DND-41 (cell line): Measurements from ENCODE around the gene PIGZ.

Experiments used
- ATAC-seq: fragments of 200-7000 bp; cut with Tn5 transposase; 3 replicates; pipeline ENCODE4 v1.9.1; 2021; ENCODE audit warnings: low read depth; ENCODE audit not compliant: insufficient read depth
- DNase-seq: peaks from one replicate; pipeline ENCODE4 v3.0.0-alpha.2; 2020
- H2AFZ ChIP-seq: 2 replicates; pipeline ENCODE4 v1.6.0; 2012; ENCODE audit warnings: low read depth, low read length
- H3K27ac ChIP-seq: 2 replicates; pipeline ENCODE4 v1.5.1; 2012; ENCODE audit warnings: low read length, inconsistent platforms
- H3K27me3 ChIP-seq: fragments of 200-600 bp; sonication (generic); 2 replicates; pipeline ENCODE4 v1.6.0; 2012; ENCODE audit warnings: low read length, mild to moderate bottlenecking, inconsistent platforms; ENCODE audit not compliant: insufficient read depth, poor library complexity
- H3K36me3 ChIP-seq: 2 replicates; pipeline ENCODE4 v1.5.1; 2012; ENCODE audit warnings: low read length, inconsistent platforms; ENCODE audit not compliant: insufficient read depth
- H3K4me1 ChIP-seq: 2 replicates; pipeline ENCODE4 v1.5.1; 2012; ENCODE audit warnings: mild to moderate bottlenecking, low read length; ENCODE audit not compliant: insufficient read depth
- H3K4me2 ChIP-seq: 2 replicates; pipeline ENCODE4 v1.6.0; 2012; ENCODE audit warnings: mild to moderate bottlenecking, moderate library complexity, low read length, inconsistent platforms; ENCODE audit not compliant: insufficient read depth
- H3K4me3 ChIP-seq, 2 experiments: fragments of 200-600 bp in 1 of 2; shearing (Covaris generic) in 1 of 2; 2 replicates each; pipeline ENCODE4 v1.5.1; 2012 to 2016; ENCODE audit warnings: inconsistent platforms in 2 of 2, low read length in 2 of 2, mild to moderate bottlenecking in 2 of 2, low read depth in 1 of 2, moderate library complexity in 1 of 2
- H3K79me2 ChIP-seq: 2 replicates; pipeline ENCODE4 v1.6.0; 2012; ENCODE audit warnings: low read length, inconsistent platforms; ENCODE audit not compliant: insufficient read depth
- H3K9ac ChIP-seq: 2 replicates; pipeline ENCODE4 v1.6.0; 2012; ENCODE audit warnings: low read depth, mild to moderate bottlenecking, inconsistent platforms, low read length, moderate library complexity
- H3K9me3 ChIP-seq: 2 replicates; pipeline ENCODE4 v1.5.1; 2012; ENCODE audit warnings: low read length, moderate library complexity, mild to moderate bottlenecking, inconsistent platforms; ENCODE audit not compliant: insufficient read depth, severe bottlenecking
- H4K20me1 ChIP-seq: 2 replicates; pipeline ENCODE4 v1.6.0; 2012; ENCODE audit warnings: low read length; ENCODE audit not compliant: insufficient read depth
- CTCF ChIP-seq: IDR thresholded peaks from 2 replicates; pipeline ENCODE4 v1.5.1; 2012; ENCODE audit warnings: borderline replicate concordance, low read length, moderate library complexity, mild to moderate bottlenecking; ENCODE audit not compliant: poor library complexity, severe bottlenecking; ENCODE audit errors: extremely low read depth
- EZH2 ChIP-seq: IDR thresholded peaks from 3 replicates; pipeline ENCODE4 v1.6.1; 2012; ENCODE audit warnings: borderline replicate concordance, low read depth, mild to moderate bottlenecking, moderate library complexity, low read length, inconsistent platforms; ENCODE audit not compliant: severe bottlenecking

The PIGZ gene

GRCh38 chr3:197006446-197006845 lies 37.8 kb upstream of the PIGZ start:
- no peaks in the 10 kb centered on the region for H3K36me3 ChIP-seq

DNA sequence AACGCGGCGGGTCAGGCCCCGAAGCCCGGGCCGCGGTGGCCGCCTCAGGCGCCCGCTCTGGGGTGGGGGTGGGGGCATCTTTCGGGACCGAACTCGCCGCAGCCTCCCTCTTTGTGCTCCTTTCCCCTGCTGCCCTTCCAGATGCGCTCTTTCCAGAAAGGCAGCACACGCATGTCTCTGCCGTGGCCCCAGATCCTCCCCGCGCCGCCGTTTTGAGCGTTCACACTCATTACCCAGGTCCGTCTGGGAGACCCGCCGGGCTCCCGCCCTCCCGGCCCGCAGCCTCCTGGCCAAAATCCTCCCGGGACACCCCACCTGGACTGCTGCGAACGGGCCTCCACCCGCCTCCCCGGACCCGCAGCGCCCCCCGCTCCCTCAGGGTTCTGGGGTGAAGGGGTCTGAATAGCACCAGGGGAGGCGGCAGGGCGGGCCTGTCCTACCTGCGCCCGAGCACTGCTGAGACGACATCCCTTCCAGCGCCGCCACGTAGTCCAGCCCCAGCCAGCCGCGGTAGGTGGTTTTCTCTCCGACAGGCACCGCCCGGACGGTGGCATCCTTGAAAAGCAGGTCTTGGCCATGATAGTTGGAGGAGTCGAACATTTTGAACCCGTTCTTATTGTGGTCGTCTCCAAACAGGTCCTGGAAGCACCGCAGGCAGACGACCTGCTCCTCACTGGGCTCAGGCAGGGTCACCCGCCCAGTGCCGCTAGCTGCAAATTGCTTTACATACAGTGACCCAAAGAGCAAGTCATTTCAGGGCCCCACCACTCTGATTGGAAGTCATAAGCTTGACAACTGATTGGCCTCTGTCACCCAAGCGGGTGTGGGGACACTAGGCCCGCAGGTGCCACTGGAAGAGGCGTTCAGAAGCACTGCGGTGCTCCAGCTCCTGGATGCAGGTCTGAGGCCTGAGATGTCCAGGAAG lies 35.1 kb upstream of the PIGZ start:
- TF ChIP-seq CTCF (no peak), EZH2 (no peak)
- H3K9ac ChIP-seq, result peak overlapping the region; percentile 70
- H3K27me3 ChIP-seq, result no peaks in the 10 kb centered on the region
- no peaks in the 10 kb centered on the region for H3K36me3 ChIP-seq
- H2AFZ ChIP-seq, result peak overlapping the region; percentile 76
- peak overlapping the region; percentile 15 to 58; a peak in 3 of 4 replicates for H3K4me3 ChIP-seq
- H3K4me2 ChIP-seq, result peak overlapping the region; percentile 80
- ATAC-seq, result peak; percentile 30
- DNase-seq, result peak; percentile 30
- H3K27ac ChIP-seq, result peak overlapping the region; percentile 61
- H3K9me3 ChIP-seq, result no peaks in the 10 kb centered on the region
- peaks cover 12% of the 10 kb centered on the region for H3K4me1 ChIP-seq
- H3K79me2 ChIP-seq, result no peaks in the 10 kb centered on the region
- no peaks in the 10 kb centered on the region for H4K20me1 ChIP-seq

More at GRCh38 chr3:197006446-197006845, 37.8 kb upstream of the PIGZ start:
- Histone ChIP-seq H3K4me3 (no peak overlapping the region), H2AFZ (no peak overlapping the region), H3K4me1 (peaks cover 12% of the 10 kb centered on the region), H3K79me2 (no peaks in the 10 kb centered on the region), H3K27me3 (no peaks in the 10 kb centered on the region), H3K4me2 (no peak overlapping the region), H3K27ac (no peak overlapping the region), H3K9me3 (no peaks in the 10 kb centered on the region), H4K20me1 (no peaks in the 10 kb centered on the region), H3K9ac (no peak overlapping the region)
- TF ChIP-seq EZH2 (no peak), CTCF (no peak)
- ATAC-seq (no peak), DNase-seq (no peak)

GRCh38 chr3:197002701-197003454 lies 34.2 kb upstream of the PIGZ start:
- Histone ChIP-seq H3K9me3 (no peaks in the 10 kb centered on the region), H3K4me2 (peak overlapping the region; percentile 80), H3K4me3 (peak overlapping the region in 1 of 2 experiments; percentile 58; a peak in 1 of 4 replicates), H3K4me1 (peaks cover 12% of the 10 kb centered on the region), H3K27ac (no peak overlapping the region), H2AFZ (0 out of 2 replicates have a peak overlapping the region, but pooled peaks have one; percentile 23), H3K9ac (peak overlapping the region; percentile 70; the same call in 1 of the 2 replicates), H3K36me3 (no peaks in the 10 kb centered on the region), H3K27me3 (no peaks in the 10 kb centered on the region), H4K20me1 (no peaks in the 10 kb centered on the region), H3K79me2 (no peaks in the 10 kb centered on the region)
- peak; percentile 51 for TF ChIP-seq CTCF
- TF ChIP-seq EZH2, result no peak
- ATAC-seq (peak; percentile 66), DNase-seq (peak; percentile 70)
